ENCODE measurements around the gene RNF187.

RNF187 gene

DNA sequence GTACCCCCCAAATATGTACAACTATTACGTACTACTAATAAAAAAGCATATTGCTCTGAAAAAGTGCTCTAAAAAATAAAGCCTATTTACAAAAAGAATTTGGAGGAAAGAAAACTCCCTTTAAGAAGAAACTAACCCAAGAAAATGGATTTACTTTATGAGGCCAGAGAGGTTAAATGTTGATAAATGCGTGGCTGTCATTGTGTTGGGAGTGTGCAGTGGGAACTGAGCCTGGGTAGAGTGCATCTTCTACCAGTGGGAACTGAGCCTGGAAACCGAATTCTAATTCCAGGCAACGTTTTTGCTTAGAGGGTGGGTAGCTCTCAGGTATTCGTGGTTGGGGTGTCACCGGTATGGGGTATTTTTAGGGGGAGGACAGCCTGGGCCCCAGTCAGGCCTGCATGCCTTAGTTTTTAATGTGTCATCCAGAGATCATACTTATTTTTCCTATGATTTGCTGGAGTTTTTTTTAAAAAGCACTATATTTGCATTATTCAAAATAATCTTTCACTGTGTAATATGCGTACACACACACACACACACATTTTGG is 24.1 kb upstream of the RNF187 start:
- peaks cover 8% of the 10 kb centered on the region for H3K4me1 ChIP-seq (ENCODE audit: insufficient read depth, low read length, poor library complexity, severe bottlenecking)
- no peaks in the 10 kb centered on the region for H3K9me3 ChIP-seq (ENCODE audit: insufficient read depth, low read depth, low read length)
- no peak overlapping the region for H3K9ac ChIP-seq (ENCODE audit: low read depth, low read length, poor library complexity, severe bottlenecking)
- H4K20me1 ChIP-seq (ENCODE audit: insufficient read depth, low read length, poor library complexity, severe bottlenecking) = no peaks in the 10 kb centered on the region
- no peaks in the 10 kb centered on the region for H3K36me3 ChIP-seq (ENCODE audit: insufficient read depth, low read length)
- TF ChIP-seq, protein P1, sequence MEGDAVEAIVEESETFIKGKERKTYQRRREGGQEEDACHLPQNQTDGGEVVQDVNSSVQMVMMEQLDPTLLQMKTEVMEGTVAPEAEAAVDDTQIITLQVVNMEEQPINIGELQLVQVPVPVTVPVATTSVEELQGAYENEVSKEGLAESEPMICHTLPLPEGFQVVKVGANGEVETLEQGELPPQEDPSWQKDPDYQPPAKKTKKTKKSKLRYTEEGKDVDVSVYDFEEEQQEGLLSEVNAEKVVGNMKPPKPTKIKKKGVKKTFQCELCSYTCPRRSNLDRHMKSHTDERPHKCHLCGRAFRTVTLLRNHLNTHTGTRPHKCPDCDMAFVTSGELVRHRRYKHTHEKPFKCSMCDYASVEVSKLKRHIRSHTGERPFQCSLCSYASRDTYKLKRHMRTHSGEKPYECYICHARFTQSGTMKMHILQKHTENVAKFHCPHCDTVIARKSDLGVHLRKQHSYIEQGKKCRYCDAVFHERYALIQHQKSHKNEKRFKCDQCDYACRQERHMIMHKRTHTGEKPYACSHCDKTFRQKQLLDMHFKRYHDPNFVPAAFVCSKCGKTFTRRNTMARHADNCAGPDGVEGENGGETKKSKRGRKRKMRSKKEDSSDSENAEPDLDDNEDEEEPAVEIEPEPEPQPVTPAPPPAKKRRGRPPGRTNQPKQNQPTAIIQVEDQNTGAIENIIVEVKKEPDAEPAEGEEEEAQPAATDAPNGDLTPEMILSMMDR (conservative IDR thresholded peaks at IDR 0.05; ENCODE audit: low read length) = no peak
- no peak for TF ChIP-seq EZH2phosphoT487 (IDR thresholded peaks at IDR 0.05; ENCODE audit: borderline replicate concordance)
- no peaks in the 10 kb centered on the region for H3F3A ChIP-seq (ENCODE audit: low read depth)
- H3K27me3 ChIP-seq (ENCODE audit: insufficient read depth, low read length, poor library complexity, severe bottlenecking) = no peaks in the 10 kb centered on the region
- no peaks in the 10 kb centered on the region for H3K79me2 ChIP-seq (ENCODE audit: insufficient read depth, low read length)
- no peak overlapping the region for H3K4me2 ChIP-seq (ENCODE audit: low read depth, low read length, poor library complexity, severe bottlenecking)
- H3K4me3 ChIP-seq (ENCODE audit: low read length, poor library complexity, severe bottlenecking) = no peak overlapping the region
- H3K9me2 ChIP-seq (replicated peaks; ENCODE audit: low read depth, low read length) = no peaks in the 10 kb centered on the region
- H2AFZ ChIP-seq (ENCODE audit: low read length) = no peak overlapping the region

DNA sequence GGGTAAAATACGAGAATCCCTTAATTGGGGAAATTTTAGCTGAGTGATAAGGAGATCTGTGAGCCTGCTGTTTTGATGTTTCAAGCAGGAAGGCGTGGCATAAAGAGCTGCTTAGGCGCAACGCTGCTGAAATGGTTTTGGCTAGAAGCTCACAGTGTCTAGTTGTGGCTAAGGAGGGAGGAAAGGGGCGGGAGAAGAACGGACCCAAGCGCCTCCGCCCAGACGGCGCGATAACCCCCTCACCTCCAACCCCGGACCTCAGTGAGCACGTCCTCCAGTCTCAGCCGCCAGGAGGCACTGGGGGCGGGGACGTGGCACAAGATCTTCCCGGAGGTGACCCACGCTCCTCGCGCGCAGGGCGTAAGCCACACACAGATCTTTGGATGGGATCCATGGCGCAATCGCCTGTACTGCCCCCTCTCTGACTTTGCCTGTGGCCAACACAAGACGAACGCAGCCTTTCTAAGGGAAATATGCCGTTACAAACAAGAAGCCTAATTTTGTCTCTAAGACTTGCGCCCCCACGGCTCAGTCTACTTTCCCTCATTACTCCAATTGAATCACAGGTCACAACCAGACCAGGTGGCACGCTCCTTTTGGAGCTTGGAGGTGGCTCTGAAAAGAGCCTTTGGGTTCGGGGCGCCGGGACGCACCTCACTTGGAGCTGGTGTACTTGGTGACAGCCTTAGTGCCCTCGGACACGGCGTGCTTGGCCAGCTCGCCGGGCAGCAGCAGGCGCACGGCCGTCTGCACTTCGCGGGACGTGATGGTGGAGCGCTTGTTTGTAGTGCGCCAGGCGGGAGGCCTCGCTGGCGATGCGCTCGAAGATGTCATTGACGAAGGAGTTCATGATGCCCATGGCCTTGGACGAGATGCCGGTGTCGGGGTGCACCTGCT is 23.4 kb upstream of the RNF187 start:
- H3K9me2 ChIP-seq (replicated peaks; ENCODE audit: low read depth, low read length) = no peaks in the 10 kb centered on the region
- TF ChIP-seq EZH2phosphoT487 (IDR thresholded peaks at IDR 0.05; ENCODE audit: borderline replicate concordance) = no peak
- TF ChIP-seq, protein P1 (conservative IDR thresholded peaks at IDR 0.05; ENCODE audit: low read length) = no peak
- no peaks in the 10 kb centered on the region for H3F3A ChIP-seq (ENCODE audit: low read depth)
- H3K9me3 ChIP-seq (ENCODE audit: insufficient read depth, low read depth, low read length) = no peaks in the 10 kb centered on the region
- H2AFZ ChIP-seq (ENCODE audit: low read length) = no peak overlapping the region
- no peaks in the 10 kb centered on the region for H3K79me2 ChIP-seq (ENCODE audit: insufficient read depth, low read length)
- H4K20me1 ChIP-seq (ENCODE audit: insufficient read depth, low read length, poor library complexity, severe bottlenecking) = no peaks in the 10 kb centered on the region
- no peak overlapping the region for H3K4me2 ChIP-seq (ENCODE audit: low read depth, low read length, poor library complexity, severe bottlenecking)
- no peak overlapping the region for H3K4me3 ChIP-seq (ENCODE audit: low read length, poor library complexity, severe bottlenecking)
- no peaks in the 10 kb centered on the region for H3K36me3 ChIP-seq (ENCODE audit: insufficient read depth, low read length)
- peaks cover 8% of the 10 kb centered on the region for H3K4me1 ChIP-seq (ENCODE audit: insufficient read depth, low read length, poor library complexity, severe bottlenecking)
- no peaks in the 10 kb centered on the region for H3K27me3 ChIP-seq (ENCODE audit: insufficient read depth, low read length, poor library complexity, severe bottlenecking)
- H3K9ac ChIP-seq (ENCODE audit: low read depth, low read length, poor library complexity, severe bottlenecking) = no peak overlapping the region

DNA sequence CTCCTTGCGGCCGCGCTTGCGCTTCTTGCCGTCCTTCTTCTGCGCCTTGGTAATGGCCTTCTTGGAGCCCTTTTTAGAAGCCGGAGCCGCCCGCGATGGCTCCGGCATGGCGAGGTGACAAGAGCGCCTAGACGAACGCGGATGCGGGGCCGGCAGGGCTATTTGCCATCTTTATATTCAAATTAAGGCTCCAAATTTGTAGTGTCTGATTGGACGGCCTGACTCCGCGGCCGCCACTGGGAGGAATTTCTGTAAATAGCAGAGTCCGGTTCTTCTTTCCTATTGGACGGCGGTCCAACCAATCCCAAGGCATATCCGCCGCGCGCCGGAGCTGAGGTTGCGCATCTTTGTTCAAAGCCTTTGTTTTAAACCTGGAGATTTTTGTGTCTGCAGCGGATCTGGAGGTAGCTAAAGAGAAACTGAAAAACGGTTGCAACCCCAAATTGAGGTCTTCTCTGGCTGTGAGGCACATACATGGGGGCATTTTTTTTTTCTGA is 22.6 kb upstream of the RNF187 start:
- Histone ChIP-seq H3K4me3 (ENCODE audit: low read length, poor library complexity, severe bottlenecking) (no peak overlapping the region), H3K4me2 (ENCODE audit: low read depth, low read length, poor library complexity, severe bottlenecking) (no peak overlapping the region), H2AFZ (ENCODE audit: low read length) (no peak overlapping the region)

More for the DNA sequence above, 22.6 kb upstream of the RNF187 start:
- TF ChIP-seq EZH2phosphoT487 (IDR thresholded peaks at IDR 0.05; ENCODE audit: borderline replicate concordance) = no peak
- TF ChIP-seq, protein P1 (conservative IDR thresholded peaks at IDR 0.05; ENCODE audit: low read length) = no peak
- H3K27me3 ChIP-seq (ENCODE audit: insufficient read depth, low read length, poor library complexity, severe bottlenecking) = no peaks in the 10 kb centered on the region
- H3K79me2 ChIP-seq (ENCODE audit: insufficient read depth, low read length) = no peaks in the 10 kb centered on the region
- no peaks in the 10 kb centered on the region for H3K36me3 ChIP-seq (ENCODE audit: insufficient read depth, low read length)
- no peak overlapping the region for H3K9ac ChIP-seq (ENCODE audit: low read depth, low read length, poor library complexity, severe bottlenecking)
- H4K20me1 ChIP-seq (ENCODE audit: insufficient read depth, low read length, poor library complexity, severe bottlenecking) = no peaks in the 10 kb centered on the region
- H3K9me2 ChIP-seq (replicated peaks; ENCODE audit: low read depth, low read length) = no peaks in the 10 kb centered on the region
- H3F3A ChIP-seq (ENCODE audit: low read depth) = no peaks in the 10 kb centered on the region
- no peaks in the 10 kb centered on the region for H3K9me3 ChIP-seq (ENCODE audit: insufficient read depth, low read depth, low read length)
- peaks cover 8% of the 10 kb centered on the region for H3K4me1 ChIP-seq (ENCODE audit: insufficient read depth, low read length, poor library complexity, severe bottlenecking)
